Activated gamma-delta T cell treated with Interleukin-2 at 50 U/mL for 16 hours (primary cell): ENCODE measurements around the gene GDPD1.
"Not testable (repeated sequence)": the region's sequence is repeated elsewhere in the genome, so short reads cannot be mapped to it uniquely, and the experiment has no call there.

Experiments used
- DNase-seq: peaks from one replicate; pipeline ENCODE4 v3.0.0-alpha.2; 2020

GDPD1 gene

DNA sequence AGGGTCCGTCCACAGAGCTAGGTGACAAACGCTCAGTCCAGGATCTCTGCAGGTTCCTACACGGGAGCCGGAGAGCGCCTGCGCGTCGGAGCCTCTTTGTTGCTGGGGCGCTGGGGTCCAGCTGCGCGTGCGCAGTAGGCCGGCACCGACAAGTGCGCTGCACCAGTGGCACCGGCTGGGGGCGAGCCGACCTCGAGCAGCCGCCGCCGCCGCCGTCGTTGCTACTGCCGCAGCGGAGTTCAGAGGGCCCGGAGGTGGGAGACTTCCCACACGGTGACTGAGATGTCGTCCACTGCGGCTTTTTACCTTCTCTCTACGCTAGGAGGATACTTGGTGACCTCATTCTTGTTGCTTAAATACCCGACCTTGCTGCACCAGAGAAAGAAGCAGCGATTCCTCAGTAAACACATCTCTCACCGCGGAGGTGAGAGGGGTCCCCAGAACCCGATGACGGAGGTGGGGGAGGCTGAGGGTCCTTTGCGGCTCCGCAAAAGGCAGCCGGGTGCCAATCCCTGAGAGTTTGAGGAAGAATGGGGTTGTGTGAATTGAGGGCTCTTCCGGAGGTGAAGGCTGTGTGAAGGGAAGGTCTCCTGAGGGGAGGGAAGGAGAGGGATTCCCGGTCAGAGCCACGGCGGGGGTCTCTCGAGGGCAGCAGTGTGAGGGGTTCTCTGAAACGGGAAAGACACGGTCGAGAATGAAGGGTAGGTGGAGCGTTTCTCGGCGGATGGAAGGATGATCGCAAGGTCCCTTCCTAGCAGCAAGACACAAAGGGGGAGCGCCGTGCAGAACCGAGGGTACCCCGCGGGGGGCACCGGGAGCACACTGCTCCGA is at the start of gene GDPD1:
TSS of gene GDPD1 (plus strand) at position 184 of the 831 bp plus-strand sequence. CDS start at position 283, 99 bp downstream.
- peak; percentile 97 for DNase-seq

- no peak for DNase-seq
Observed at GRCh38 chr17:59172436-59173004, 47.8 kb upstream of the GDPD1 start.

- DNase-seq: no peak
Observed at GRCh38 chr17:59174671-59175070, 45.6 kb upstream of the GDPD1 start.

GRCh38 chr17:59175076-59175475 is 45.2 kb upstream of the GDPD1 start:
- no peak for DNase-seq

DNA sequence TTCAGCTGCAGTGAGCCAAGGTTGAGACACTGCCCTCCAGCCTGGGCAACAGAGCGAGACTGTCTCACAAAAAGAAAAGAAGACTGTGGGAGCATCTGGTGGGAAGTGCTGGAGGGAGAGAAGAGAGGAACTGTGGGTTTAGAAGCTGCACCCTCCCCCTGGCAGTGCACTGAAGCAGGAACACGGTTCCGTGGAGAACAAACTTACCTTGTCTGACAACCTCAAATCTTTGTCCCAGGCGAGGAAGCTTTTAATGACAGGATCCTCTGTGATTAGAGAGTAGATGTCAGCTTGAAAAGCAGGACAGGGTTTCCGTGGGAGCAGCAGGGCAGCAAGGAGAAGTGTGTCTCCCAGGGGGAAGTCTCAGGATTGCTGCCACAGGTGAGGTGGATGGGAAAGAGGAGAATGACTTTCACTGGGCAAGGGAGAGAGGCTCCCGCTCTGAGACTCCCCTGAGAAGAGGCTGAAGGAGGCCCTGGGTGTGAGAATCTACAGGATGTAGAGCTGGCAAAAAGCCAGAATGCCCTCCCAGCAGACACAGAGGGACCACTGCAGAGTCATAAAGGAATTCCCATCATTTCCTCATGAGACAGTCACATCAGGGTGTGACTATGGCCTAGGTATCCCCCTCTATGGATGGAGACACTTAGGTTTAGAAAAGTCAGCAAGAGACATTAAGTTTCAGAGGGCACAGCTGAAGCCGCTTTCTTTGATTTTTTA is 41.9 kb upstream of the GDPD1 start:
- no peak for DNase-seq

DNA sequence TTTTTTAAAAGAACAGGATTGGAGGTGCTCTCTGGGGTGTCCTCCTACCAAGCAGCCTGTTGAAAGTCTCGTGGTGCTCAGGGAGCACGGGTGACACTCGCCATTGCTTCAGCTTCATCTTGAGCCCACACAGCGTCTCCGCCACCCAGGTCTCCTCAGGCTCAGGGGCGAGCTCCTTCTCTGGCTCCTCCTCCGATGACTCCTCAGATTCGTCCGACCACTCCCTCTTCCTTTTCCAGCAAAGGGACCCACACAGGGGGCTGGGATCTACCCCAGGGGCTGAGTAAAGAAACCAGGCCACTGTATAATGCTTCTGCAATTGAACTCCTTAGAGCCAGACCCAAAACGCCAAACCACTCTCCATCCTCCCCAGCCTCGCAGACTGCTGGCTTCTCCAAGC is 40.7 kb upstream of the GDPD1 start:
- not testable (repeated sequence) for DNase-seq

DNA sequence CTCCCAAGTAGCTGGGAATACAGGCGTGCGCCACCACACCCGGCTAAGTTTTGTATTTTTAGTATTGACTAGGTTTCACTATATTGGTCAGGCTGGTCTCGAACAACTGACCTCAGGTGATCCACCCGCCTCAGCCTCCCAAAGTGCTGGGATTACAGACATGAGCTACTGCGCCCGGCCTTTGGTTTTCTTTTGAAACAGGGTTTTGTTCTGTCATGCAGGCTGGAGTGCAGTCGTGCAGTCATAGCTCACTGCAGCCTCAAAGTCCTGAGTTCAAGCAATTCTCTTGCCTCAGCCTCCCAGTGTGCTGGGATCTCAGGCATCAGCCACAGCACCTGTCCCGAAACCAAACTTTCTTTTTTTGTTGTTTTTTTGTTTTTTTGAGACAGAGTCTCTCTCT is 39.7 kb upstream of the GDPD1 start:
- DNase-seq: no peak

DNA sequence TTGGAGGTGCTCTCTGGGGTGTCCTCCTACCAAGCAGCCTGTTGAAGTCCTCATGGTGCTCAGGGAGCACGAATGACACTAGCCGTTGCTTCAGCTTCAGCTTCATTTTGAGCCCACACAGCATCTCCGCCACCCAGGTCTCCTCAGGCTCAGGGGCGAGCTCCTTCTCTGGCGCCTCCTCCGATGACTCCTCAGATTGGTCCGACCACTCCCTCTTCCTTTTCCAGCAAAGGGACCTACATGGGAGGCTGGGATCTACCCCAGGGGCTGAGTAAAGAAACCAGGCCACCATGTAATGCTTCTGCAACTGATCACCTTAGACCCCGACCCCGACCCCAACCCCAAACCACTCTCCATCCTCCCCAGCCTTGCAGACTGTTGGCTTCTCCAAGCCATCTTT is 38.8 kb upstream of the GDPD1 start:
- DNase-seq: no peak

GRCh38 chr17:59185997-59186396 is 34.3 kb upstream of the GDPD1 start:
- DNase-seq: no peak

- no peak for DNase-seq
Observed at GRCh38 chr17:59186850-59187249, 33.5 kb upstream of the GDPD1 start.

DNA sequence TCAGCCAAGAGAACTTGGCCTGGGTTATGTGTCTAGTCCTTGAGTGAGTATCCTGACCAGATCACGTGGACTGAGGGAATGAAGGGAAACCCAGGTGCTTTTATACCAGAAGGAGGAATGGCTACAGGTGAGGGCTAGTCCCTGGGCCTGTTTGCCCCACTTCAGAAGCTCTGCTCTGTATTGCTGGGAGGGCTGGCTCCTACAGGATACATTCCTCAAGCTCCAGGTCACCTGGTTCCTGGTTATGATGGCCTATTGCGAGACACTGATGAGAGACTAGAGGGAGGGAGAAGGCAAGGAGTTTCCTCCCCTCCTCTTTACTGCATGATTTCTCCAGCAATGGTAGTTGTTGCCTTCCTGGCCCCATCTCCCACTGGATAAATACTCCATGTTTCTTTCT is 29.5 kb upstream of the GDPD1 start:
- no peak for DNase-seq

DNA sequence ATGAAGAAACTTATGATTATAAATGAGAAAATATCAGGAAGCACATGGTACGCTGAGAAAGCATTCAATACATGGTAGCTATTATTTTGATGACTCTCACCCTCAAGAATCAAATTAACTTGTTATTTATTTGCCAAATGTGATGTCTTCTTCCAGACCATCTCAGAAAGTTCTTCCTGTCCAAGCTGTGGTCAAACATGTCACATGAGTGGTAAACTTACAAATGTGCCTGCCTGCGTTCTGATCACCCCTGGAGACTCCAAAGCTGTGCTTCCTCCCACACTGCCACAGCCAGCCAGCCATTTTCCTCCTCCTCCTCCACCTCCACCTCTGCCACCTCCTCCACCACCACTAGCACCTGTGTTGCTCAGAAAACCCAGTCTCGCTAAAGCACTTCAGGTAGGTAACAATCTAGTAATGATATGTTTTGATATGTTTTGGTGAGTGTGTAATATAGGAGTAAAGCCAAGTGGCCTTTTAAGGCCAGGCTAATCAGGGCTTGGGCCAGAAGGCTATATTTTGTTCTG is 26.9 kb upstream of the GDPD1 start:
- no peak for DNase-seq

- DNase-seq: no peak
Observed at GRCh38 chr17:59199398-59199797, 20.9 kb upstream of the GDPD1 start.

DNA sequence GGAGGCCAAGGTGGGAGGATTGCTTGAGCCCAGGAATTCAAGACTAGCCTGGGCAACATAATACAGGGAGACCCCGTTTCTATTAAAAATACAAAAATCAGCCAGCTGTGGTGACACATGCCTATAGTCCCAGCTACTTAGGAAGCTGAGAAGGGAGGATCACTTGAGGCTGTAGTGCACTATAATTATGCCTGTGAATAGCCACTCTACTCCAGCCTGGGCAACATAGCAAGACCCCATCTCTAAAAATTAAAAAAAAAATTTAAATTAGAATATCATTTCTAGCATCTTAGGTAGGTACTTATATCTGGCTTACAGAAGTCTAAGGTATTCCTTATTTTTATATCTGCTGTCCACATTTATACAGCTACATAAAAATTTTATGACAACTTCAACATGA is 18.0 kb upstream of the GDPD1 start:
- no peak for DNase-seq

GRCh38 chr17:59219370-59219769 is 941 bp upstream of the GDPD1 start:
- no peak for DNase-seq

DNA sequence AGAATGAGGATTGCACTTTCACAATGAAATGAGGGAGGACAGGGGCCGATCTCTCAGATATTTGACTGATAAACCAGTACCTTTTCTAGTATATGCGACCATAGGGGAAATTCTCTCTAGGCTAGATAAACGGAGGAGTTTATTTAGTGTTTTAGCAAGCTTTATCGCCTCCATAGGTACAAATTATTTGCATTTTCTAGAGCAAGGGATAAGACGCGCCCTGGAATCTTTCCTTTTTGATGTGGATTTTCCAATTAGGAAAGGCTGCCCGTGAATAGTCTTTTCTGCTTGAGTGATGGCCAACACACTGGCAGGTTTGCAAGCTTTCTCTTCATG is 351 bp upstream of the GDPD1 start:
- no peak for DNase-seq

DNA sequence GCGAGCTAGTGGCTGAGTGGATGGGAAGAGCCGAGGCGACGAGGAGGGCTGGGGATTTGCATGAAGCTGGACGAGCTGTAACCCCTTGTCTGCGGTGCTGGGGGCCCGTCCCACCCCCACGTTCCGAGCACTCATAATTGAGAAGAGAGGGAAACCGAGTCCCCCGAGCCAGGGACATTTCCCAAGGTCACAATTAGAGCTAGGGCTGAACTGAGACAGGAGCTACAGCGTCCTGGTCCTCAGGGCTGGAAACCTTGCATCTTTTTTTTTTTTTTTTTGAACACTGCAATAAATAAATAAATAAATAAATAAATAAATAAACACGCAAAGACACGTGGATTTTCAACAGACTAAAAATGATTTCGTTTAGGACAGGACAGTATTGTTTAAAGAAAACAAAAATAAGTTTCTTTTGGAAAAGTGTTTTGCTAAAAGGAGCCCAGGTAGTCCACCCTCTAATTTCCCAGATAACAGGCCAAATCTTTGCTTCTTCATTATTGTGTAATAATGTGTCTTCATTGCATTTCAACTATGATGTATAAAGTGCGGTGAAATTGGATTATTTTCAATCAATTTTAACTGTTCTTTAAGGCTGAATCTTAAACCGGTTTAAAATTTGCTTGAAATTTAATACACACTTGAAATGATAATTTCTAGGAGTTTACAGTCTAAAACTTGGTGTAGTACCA is 992 bp downstream of the GDPD1 start:
- no peak for DNase-seq

GRCh38 chr17:59223813-59224212 is 3.5 kb downstream of the GDPD1 start:
- DNase-seq: no peak

- not testable (repeated sequence) for DNase-seq
Observed at GRCh38 chr17:59228588-59228987, 8.3 kb downstream of the GDPD1 start.

DNA sequence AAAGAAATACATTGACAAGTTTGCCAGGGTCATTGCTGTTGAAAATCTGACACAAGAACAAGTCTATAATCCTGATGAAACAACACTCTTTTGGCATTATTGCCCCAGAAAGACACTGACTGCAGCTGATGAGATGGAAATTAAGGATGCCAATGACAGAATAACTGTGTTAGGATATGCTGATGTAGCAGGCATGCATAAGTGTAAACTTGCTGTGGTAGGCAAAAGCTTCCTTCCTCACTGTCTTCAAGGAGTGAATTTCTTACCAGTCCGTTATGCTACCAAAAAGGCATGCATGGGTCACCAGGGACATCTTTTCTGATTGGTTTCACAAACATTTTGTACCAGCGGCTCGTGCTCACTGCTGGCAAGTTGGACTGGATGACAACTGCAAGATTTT is 10.5 kb downstream of the GDPD1 start:
- no peak for DNase-seq

- no peak for DNase-seq
Observed at GRCh38 chr17:59234631-59235030, 14.3 kb downstream of the GDPD1 start.

- no peak for DNase-seq
Observed at GRCh38 chr17:59238906-59239305, 18.6 kb downstream of the GDPD1 start.

DNA sequence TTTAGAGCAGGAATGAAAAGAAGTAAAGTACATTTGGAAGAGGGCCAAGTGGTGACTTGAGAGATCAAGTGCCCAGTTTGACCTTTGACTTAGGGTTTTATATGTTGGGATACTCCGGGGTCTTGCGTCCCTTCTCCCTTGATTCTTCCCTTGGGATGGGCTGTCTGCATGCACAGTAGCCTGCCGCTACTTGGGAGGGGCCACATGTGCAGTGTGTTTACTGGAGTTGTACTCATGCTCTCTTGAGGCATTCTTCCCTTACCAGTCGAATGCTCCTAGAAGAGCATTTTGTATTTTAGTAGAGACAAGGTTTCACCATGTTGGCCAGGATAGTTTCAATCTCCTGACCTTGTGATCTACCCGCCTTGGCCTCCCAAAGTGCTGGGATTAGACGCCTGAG is 23.8 kb downstream of the GDPD1 start:
- no peak for DNase-seq
